SK-N-SH treated with all-trans-retinoic acid at 6 μM for 48 hours (cell line): ENCODE measurements around the gene ZNF205.
"Not testable (repeated sequence)": the region's sequence is repeated elsewhere in the genome, so short reads cannot be mapped to it uniquely, and the experiment has no call there.

Source experiments
- ATAC-seq: fragments of 200-7000 bp; cut with Tn5 transposase; 3 replicates; pipeline ENCODE4 v1.9.1; 2020; ENCODE audit warnings: mild to moderate bottlenecking, moderate library complexity
- ARNTL ChIP-seq: fragments of 450-650 bp; formaldehyde crosslinking; IDR thresholded peaks from 2 replicates; pipeline ENCODE4 v1.5.0; 2020; ENCODE audit warnings: low read depth, mild to moderate bottlenecking, moderate library complexity, borderline replicate concordance
- CREB5 ChIP-seq: fragments of 250-450 bp; sonication (Bioruptor Pico); IDR thresholded peaks from 2 replicates; pipeline ENCODE4 v1.5.1; 2020; ENCODE audit warnings: low read depth, mild to moderate bottlenecking, moderate library complexity
- ESRRG ChIP-seq: fragments of 250-450 bp; sonication (Bioruptor Pico); IDR thresholded peaks from 2 replicates; pipeline ENCODE4 v1.6.1; 2021; ENCODE audit warnings: mild to moderate bottlenecking
- GLIS3 ChIP-seq: fragments of 250-450 bp; sonication (Bioruptor Pico); IDR thresholded peaks from 2 replicates; pipeline ENCODE4 v1.5.0; 2020; ENCODE audit warnings: mild to moderate bottlenecking, moderate library complexity
- ISL1 ChIP-seq: fragments of 250-450 bp; sonication (Bioruptor Pico); IDR thresholded peaks from 2 replicates; pipeline ENCODE4 v2.1.2; 2022; ENCODE audit warnings: mild to moderate bottlenecking, moderate library complexity
- OSR1 ChIP-seq: fragments of 250-450 bp; sonication (Bioruptor Pico); IDR thresholded peaks from 2 replicates; pipeline ENCODE4 v1.8.0; 2022; ENCODE audit warnings: moderate library complexity, mild to moderate bottlenecking, inconsistent platforms
- PATZ1 ChIP-seq: fragments of 250-450 bp; sonication (Bioruptor Pico); IDR thresholded peaks from 2 replicates; pipeline ENCODE4 v1.8.0; 2020; ENCODE audit warnings: mild to moderate bottlenecking, moderate library complexity, borderline replicate concordance
- POU6F1 ChIP-seq: fragments of 250-450 bp; sonication (Bioruptor Pico); IDR thresholded peaks from 2 replicates; pipeline ENCODE4 v1.8.0; 2021; ENCODE audit warnings: low read depth, mild to moderate bottlenecking, moderate library complexity, borderline replicate concordance
- RARB ChIP-seq: fragments of 250-450 bp; sonication (Bioruptor Pico); IDR thresholded peaks from 2 replicates; pipeline ENCODE4 v1.8.0; 2021; ENCODE audit warnings: mild to moderate bottlenecking, moderate library complexity
- SNAI2 ChIP-seq: fragments of 250-450 bp; sonication (Bioruptor Pico); IDR thresholded peaks from 2 replicates; pipeline ENCODE4 v1.5.0; 2020; ENCODE audit warnings: mild to moderate bottlenecking, moderate library complexity
- TOX ChIP-seq: fragments of 250-450 bp; sonication (Bioruptor Pico); IDR thresholded peaks from 2 replicates; pipeline ENCODE4 v1.8.0; 2021; ENCODE audit warnings: mild to moderate bottlenecking, moderate library complexity, borderline replicate concordance
- TSHZ2 ChIP-seq: fragments of 250-450 bp; sonication (Bioruptor Pico); IDR thresholded peaks from 2 replicates; pipeline ENCODE4 v1.5.0; 2020; ENCODE audit warnings: mild to moderate bottlenecking, moderate library complexity
- ZC3H10 ChIP-seq: fragments of 250-450 bp; sonication (Bioruptor Pico); IDR thresholded peaks from 2 replicates; pipeline ENCODE4 v1.5.1; 2021; ENCODE audit warnings: mild to moderate bottlenecking, moderate library complexity
- ZFP30 ChIP-seq: fragments of 450-650 bp; formaldehyde crosslinking; IDR thresholded peaks from 2 replicates; pipeline ENCODE4 v1.5.0; 2022; ENCODE audit warnings: mild to moderate bottlenecking, moderate library complexity
- ZNF70 ChIP-seq: fragments of 450-650 bp; formaldehyde crosslinking; IDR thresholded peaks from 2 replicates; pipeline ENCODE4 v1.5.0; 2020; ENCODE audit warnings: mild to moderate bottlenecking, moderate library complexity
- ZNF8 ChIP-seq: fragments of 450-650 bp; formaldehyde crosslinking; IDR thresholded peaks from 2 replicates; pipeline ENCODE4 v1.5.0; 2020; ENCODE audit warnings: mild to moderate bottlenecking, moderate library complexity

Gene ZNF205

GRCh38 chr16:3070608-3071111 lies 41.7 kb upstream of the ZNF205 start:
- ATAC-seq, result no peak
- TF ChIP-seq TSHZ2 (CRISPR knock-in tag), result no peak
- TF ChIP-seq PATZ1 (CRISPR knock-in tag), result no peak
- no peak for TF ChIP-seq ISL1
- TF ChIP-seq ZNF70 (CRISPR knock-in tag), result no peak
- TF ChIP-seq ESRRG, result no peak
- no peak for TF ChIP-seq CREB5 (CRISPR knock-in tag)
- no peak for TF ChIP-seq ZNF8
- no peak for TF ChIP-seq SNAI2
- TF ChIP-seq, all 23 proteins: peak for 0

- TF ChIP-seq ZC3H10 (CRISPR knock-in tag), result no peak
- TF ChIP-seq SNAI2, result no peak
- TF ChIP-seq TSHZ2 (CRISPR knock-in tag), result no peak
- no peak for TF ChIP-seq PATZ1 (CRISPR knock-in tag)
- no peak for TF ChIP-seq TOX (CRISPR knock-in tag)
- no peak for TF ChIP-seq ARNTL (CRISPR knock-in tag)
- no peak for TF ChIP-seq RARB
- no peak for ATAC-seq
These were observed 40.7 kb upstream of the ZNF205 start for GRCh38 chr16:3071655-3072054.

- not testable (repeated sequence) for ATAC-seq
These were observed 40.2 kb upstream of the ZNF205 start for GRCh38 chr16:3072148-3072547.

GRCh38 chr16:3072576-3073263 lies 39.7 kb upstream of the ZNF205 start:
- not testable (repeated sequence) for ATAC-seq

- TF ChIP-seq POU6F1 (no peak), GLIS3 (CRISPR knock-in tag) (no peak), ZNF8 (no peak), TOX (CRISPR knock-in tag) (no peak), SNAI2 (no peak), TSHZ2 (CRISPR knock-in tag) (no peak), ZFP30 (CRISPR knock-in tag) (no peak), OSR1 (no peak), ZC3H10 (CRISPR knock-in tag) (no peak), ISL1 (no peak), ARNTL (CRISPR knock-in tag) (no peak), ESRRG (no peak)
- ATAC-seq, result no peak
These were observed 38.9 kb upstream of the ZNF205 start for GRCh38 chr16:3073448-3073847.
